T follicular helper cell (primary cell): Measurements from ENCODE around the gene EXOC8.

ENCODE experiments used
- DNase-seq: peaks from one replicate; pipeline ENCODE4 v3.0.0-alpha.2; 2020; ENCODE audit warnings: low read depth
- total RNA-seq, 2 experiments: gene quantifications; one replicate each; lab custom pipeline; 2026; lab: John Stamatoyannopoulos, UW

The EXOC8 gene
- total RNA-seq: 70.4 to 103 reads per million in 2 experiments

- DNase-seq: peak; percentile 96
Measured at GRCh38 chr1:231337472-231338269, at the start of gene EXOC8. Gene EXOC8, minus strand, starts transcription at chr1:231337852. Its CDS starts 107 bp downstream, at chr1:231337745.

DNA sequence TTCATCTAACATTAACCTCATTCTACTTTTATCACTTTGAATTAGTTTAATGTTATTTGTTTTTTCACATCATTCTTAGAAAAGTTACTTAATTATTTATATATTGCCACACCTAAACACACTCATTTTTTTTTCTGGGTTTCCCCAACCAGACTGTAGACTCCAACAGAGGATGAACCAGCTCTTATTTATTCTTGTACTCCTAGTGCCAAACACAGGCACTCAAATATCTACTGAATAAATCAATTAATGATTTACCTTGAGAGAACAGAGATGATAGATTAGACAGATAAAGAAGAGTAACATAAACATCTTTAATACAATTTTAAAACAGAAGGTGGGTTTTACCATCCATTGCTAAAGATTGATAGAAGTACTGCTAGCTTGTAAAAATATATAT, 48.8 kb upstream of the EXOC8 start:
- no peak for DNase-seq

DNA sequence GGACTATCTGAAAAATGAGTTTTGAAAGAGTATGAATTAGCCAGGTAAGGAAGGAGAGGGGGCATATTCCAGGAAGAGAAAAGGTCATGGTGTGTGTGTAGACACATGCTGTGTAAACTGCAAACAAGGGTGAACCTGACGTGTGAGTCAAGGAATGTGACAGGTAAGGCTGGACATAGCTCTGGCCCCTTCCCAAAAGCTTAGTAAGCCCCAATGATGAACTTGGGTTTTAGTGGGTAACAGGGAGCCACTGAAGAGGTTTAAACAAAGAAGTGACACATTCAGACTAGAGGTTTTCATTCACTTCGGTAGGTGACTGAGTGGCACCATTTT, 47.7 kb upstream of the EXOC8 start:
- DNase-seq: no peak

- DNase-seq: no peak
Measured at GRCh38 chr1:231384696-231385415, 47.2 kb upstream of the EXOC8 start.

- no peak for DNase-seq
Measured at GRCh38 chr1:231383159-231383860, 45.7 kb upstream of the EXOC8 start.

DNA sequence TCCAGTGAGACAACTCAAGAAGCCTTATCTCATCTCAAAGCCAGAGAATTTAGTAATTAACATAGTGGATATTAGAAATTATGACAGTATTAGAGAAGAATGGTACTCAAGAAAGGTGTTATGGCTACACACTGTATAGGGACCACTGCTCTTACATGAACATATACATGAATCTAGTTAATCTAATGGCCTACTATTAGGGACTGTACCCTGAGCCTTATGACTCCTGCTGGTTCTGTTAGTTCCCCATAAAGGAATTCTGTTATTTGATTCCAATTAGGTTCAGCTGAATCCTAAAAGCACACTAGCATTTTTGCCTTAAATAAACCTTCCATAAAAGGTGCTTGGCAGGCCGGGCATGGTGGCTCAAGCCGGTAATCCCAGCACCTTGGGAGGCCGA, 44.8 kb upstream of the EXOC8 start:
- no peak for DNase-seq

GRCh38 chr1:231381729-231382128, 44.1 kb upstream of the EXOC8 start:
- DNase-seq: no peak

DNA sequence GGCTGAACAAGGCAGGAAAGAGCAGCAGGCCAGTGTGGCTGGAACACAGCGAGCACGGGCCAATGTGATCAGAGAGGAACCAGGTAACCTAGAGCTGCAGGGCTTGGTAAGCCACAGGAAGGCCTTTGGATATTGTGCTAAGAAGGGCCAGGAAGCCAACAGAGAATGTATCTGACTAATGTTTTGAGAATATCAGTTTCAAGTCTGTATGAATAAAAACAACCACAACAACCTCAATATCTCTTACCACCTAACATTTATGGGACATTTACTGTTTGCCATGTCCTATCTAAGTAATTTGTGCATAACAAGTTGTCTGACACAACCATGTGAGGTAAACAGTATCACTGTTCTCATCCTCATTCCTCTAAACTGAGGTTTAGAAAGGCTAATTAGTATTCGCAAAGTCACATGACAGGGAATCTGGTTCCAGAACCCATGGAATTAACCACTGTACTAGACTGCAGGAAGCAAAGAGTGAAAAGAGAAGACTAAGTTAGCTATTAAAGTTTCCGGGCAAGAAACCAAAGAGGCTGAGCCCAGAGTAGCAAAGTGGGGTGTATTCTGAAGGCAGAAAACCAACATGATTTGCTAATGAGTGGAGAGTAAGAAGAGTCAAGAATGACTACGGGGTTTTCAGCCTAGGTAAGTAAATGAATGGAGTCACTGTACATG, 39.4 kb upstream of the EXOC8 start:
- DNase-seq: no peak

DNA sequence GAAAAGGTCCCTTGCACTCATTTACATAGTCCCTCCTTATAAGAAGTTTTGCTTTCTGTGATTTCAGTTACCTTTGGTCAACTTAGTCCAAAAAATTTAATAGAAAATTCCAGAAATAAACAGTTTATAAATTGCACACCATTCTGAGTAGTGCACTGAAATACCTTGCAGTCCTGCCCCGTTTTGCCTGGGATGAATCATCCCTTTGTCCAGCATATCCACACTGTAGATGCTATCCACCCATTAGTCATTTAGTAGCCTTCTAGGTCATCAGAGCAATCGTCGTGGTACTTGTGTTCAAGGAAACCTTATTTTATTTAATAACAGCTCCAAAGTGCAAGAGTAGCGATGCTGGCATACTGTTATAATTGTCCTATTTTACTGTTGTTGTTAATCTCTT, 38.4 kb upstream of the EXOC8 start:
- DNase-seq: no peak

- DNase-seq: no peak
Measured at GRCh38 chr1:231374394-231374793, 36.7 kb upstream of the EXOC8 start.

- DNase-seq: no peak
Measured at GRCh38 chr1:231372501-231372900, 34.8 kb upstream of the EXOC8 start.

DNA sequence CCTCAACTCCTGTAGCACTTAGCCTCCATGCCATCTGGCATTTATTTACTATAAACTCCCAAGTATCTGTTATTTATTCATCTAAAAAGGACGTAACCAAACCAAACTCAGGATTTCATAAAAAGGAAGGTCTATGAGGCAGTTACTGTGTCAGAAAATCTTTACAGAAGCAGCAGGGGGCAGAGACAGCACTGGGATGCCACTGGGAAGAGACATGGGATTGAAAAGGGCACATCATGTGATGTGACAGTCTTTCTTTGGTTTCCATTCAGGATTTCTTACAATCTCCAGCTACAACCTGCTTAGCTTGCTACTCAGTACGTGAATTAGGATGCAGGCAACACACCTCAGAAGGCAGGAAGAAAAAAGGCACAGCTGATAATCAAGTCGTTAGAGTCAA, 31.6 kb upstream of the EXOC8 start:
- DNase-seq: no peak

DNA sequence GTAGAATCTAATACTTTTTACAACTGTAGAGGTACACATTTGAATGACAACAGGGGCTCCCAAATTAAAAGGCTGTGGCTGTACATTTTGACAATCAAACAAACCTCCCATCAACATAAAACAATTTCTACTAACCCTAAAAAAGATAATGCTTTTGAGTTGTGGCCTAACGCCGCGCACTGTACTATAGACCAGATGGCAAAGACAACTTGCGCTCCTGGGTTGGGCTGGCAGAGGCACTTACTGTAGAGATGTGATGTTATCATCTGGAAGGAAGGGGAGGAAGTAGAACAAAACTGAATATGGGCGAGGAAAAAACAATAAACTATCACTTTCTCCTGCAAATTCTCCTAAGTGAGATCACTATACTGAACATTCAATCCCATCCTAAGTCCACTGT, 26.5 kb upstream of the EXOC8 start:
- DNase-seq: no peak

DNA sequence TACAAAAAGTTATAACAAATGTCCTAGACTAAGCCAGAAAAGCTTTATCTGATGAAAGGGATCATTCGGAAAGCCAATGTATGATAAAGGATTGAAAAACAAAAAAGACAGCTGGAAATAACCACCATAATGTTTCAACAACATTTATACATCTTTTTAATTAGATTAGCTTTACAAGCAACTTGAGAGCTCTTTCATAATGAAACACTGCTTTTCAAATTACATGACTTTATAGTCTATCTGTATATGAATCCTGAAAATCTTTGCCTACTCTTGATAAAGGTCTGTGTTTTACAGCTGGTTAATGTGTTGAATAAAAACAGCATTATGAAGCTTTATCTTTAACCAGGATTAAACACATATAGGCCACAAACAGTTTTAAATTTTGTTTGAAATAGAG, 26.0 kb upstream of the EXOC8 start:
- DNase-seq: no peak

DNA sequence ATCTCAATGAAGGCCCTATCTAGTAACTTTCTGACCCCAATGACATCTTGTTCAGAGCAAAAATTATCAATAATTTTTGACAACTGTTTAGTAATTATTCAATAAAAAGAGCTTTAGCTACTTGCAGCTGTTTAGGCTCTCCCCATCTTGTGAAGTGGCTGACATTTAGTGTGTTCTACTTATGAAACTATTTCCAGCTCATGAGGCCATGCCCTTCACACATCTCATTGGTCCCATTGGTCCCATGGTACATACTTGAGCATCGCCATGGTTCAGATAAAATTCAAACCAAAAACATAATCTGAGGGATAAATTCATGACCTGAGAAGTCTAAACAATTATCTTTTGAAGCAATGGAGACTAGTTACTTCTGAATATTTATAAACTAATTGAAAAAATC, 24.7 kb upstream of the EXOC8 start:
- DNase-seq: no peak

DNA sequence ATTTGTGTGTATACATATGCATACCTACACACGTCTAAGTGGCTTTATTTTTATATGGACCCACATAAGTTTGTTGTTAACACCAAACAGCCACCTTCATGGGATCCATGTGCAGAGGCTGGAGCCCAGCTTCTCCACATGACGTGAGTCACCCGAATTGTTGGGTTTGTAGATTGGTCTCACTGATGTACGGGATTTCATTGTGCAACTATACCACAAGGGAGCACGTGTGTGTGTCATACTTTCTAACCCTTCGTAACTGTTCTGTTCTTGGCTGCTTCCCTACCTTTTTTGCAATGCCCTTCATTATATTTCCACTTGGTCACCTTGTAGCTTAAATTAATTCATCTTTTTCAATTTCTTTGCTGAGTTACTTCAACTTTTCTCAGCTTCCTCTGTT, 21.5 kb upstream of the EXOC8 start:
- DNase-seq: no peak

- DNase-seq: no peak
Measured at GRCh38 chr1:231357831-231358354, 20.2 kb upstream of the EXOC8 start.

DNA sequence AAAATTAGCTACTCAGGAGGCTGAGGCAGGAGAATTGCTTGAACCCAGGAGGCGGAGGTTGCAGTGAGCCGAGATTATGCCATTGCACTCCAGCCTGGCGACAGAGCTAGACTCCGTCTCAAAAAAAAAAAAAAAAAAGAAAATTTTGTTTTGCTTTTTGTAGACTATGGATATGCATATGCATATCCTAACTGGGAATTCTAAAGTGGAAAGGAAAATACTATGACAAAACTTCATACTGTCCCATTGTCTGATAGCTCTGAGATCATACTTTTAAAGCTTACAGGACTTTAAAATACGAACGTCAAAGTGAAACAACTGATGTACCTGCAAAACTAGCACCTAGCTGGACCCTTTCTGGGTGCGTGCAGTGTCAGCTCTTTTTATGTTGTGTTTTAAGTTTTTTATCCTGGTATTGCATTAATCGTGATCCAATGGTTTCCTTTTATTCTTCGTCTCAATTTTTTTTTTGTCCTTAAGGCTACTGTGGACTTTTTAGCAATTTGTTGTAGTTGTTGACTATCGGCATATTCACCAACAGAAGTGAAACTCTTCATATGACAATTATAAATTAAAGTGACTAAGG, 19.6 kb upstream of the EXOC8 start:
- no peak for DNase-seq

DNA sequence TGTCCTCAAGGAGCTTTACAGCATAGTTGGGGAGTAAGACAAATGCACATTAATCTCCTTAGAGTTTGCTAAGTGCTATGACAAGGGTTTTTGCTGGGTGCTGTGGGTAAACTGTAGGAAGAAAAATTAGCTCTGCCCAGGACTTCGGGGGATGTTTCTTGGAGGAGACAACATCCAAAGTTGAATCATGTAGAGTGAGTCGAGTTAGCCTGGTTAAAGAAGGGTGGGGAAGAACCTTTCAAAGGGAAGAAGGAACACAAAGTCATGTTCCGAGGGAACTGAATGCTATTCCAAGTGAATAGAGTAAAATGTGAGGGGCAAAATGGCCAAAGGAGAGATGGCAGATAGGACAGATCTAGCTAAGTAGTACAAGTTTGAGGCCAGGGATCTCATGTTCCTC, 17.5 kb upstream of the EXOC8 start:
- DNase-seq: no peak

DNA sequence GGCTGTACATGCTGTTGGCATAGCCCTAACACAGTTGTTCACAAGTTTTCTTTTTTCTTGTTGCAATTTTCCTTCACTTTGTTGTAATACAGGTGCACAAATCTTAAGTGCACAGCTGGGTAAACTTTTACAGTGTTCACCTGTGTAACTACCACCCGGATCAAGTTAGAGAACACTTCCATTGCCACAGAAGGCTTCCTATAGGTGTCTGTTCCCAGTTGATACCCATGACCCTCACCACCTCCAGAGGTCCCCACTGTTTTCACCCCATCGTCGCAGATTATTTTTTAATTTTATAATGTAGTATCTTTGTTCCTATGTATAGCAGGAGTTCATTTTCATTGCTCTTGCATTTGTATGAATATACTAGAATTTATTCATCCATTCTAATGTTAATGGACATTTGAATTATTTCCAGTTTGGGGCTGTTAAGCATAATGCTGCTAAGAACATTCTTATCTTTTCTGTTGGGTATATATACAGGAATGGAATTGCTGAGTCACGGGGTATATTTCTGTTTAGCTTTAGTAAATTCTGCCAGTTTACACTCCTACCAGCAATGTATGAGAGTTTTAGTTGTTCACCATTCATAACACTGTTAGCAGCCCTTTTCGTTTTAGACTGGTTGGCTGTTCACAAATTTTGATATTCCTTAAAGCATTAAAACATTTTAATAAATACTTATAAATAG, 16.8 kb upstream of the EXOC8 start:
- no peak for DNase-seq

GRCh38 chr1:231353086-231353485, 15.4 kb upstream of the EXOC8 start:
- DNase-seq: no peak
